Activated CD8-positive, alpha-beta memory T cell treated with anti-CD3 and anti-CD28 coated beads for 24 hours (primary cell): ENCODE data around the gene ZNF33A.
"Not testable (repeated sequence)": the region's sequence is repeated elsewhere in the genome, so short reads cannot be mapped to it uniquely, and the experiment has no call there.

Experiments
- DNase-seq: peaks from one replicate; pipeline ENCODE4 v3.0.0-alpha.2; 2020

Gene ZNF33A

DNA sequence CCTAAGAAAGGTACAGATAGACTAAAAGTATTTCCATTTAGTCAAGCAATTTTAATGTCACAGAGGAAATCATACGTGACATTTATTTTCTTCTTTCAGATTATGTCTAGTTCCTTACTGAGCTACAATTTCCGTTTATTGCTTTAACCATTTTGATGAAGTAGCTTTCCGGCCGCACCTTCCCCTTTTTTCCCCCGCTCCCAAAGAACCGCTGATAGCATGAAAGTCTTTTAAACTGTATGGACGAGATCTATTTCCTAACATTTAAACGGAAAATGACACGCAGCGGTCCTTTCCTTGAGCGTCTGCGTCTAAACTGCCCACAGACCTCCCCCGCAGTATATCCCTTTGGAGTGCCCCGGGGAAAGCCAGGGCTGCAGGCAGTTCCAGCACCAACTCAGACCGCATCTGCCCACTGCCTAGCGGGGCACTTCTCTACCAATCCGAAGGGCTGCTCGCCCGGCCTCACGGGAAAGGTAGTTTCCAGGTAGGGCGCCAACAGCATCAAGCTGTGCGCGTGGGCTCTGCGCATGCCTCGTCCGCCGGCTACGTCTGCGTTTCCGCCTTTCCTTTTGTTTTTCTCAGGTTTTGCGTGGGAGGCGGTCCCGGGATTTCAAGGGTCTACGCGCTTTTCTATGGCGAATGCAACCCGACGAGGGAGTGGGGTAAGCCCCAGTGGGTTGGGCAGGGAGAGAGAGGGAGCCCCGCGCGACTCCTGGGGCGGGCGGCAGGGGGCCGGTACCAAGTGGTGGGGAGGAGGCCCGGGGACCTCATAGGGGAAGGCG lies at the start of gene ZNF33A:
Gene ZNF33A (plus strand): TSS at position 557 of the 785 bp plus-strand sequence. CDS start 1,667 bp downstream, outside the sequence.
- DNase-seq = peak; percentile 97

DNA sequence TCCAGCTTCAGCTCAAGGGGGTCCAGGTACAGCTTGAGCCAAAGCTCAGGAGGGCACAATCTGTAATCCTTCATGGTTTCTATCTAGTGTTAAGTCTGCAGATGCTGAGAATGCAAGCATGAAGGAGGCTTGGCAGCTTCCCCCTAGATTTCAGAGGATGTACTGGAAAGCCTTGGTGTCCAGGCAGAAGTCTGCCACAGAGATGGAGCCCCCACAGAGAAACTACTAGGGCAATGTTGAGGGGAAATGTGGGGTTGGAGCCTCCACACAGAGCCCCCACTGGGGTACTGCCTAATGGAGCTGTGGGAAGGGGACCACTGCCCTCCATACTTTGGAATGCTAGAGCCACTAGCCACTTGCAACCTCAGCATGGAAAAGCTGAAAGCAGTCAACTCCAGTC lies 45.5 kb upstream of the ZNF33A start:
- DNase-seq = no peak

- no peak for DNase-seq
Measured at GRCh38 chr10:37972396-37972795, 38.1 kb upstream of the ZNF33A start.

GRCh38 chr10:37975401-37975991 lies 35.0 kb upstream of the ZNF33A start:
- DNase-seq = peak; percentile 59

- peak; percentile 97 for DNase-seq
Measured at GRCh38 chr10:37976091-37976879, 34.2 kb upstream of the ZNF33A start, which contains the start of gene ZNF25. Gene ZNF25 (minus strand): TSS chr10:37976647. CDS start chr10:37971722, 4,925 bp downstream.

GRCh38 chr10:37976880-37977203 lies 33.6 kb upstream of the ZNF33A start:
- DNase-seq = no peak

- no peak for DNase-seq
Measured at GRCh38 chr10:37991655-37992054, 18.8 kb upstream of the ZNF33A start.

DNA sequence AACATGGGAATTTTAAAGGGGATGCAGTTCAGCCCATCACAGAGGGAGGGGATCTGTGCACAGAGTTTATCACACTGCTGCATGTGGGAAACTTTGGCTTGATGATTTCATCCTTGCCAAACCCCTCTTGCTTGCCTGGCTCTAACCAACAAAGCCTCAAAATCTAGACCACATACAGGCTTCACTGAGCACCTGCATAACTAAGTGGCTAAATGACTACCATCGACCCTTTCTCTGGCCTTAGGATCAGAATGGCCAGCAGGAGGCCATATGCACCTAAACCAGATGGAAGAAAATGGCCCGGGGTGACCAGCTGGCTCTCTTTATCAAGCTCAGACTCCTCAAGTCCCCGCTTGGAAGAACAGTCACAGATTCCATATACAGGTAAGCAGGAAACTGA lies 18.4 kb upstream of the ZNF33A start:
- DNase-seq = no peak

- DNase-seq = not testable (repeated sequence)
Measured at GRCh38 chr10:37998920-37999319, 11.6 kb upstream of the ZNF33A start.

DNA sequence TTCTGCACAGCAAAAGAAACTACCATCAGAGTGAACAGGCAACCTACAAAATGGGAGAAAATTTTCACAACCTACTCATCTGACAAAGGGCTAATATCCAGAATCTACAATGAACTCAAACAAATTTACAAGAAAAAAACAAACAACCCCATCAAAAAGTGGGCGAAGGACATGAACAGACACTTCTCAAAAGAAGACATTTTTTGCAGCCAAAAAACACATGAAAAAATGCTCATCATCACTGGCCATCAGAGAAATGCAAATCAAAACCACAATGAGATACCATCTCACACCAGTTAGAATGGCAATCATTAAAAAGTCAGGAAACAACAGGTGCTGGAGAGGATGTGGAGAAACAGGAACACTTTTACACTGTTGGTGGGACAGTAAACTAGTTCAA lies 10.0 kb upstream of the ZNF33A start:
- DNase-seq = not testable (repeated sequence)

- DNase-seq = no peak
Measured at GRCh38 chr10:38003026-38003425, 7.4 kb upstream of the ZNF33A start.

- no peak for DNase-seq
Measured at GRCh38 chr10:38003588-38003987, 6.9 kb upstream of the ZNF33A start.

DNA sequence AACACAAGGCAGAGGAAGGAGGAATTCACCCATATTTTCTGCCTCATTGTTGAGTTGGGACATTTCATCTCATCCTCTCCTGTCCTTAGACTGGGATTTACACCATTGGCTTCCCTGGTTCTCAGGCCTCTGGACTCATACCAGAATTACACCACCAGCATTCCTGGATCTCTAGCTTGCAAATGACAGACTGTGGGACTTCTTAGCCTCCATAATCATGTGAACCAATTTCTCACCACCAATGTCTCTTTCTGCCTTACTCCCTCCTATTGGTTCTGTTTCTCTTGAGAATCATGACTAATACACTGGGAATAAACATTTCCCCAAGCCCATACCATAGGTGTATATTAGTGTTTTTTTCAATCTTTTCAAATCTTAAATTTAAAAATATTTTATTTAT lies 2.9 kb upstream of the ZNF33A start:
- no peak for DNase-seq

GRCh38 chr10:38007991-38008390 lies 2.5 kb upstream of the ZNF33A start:
- DNase-seq = no peak

- no peak for DNase-seq
Measured at GRCh38 chr10:38016354-38016753, 5.9 kb downstream of the ZNF33A start.

DNA sequence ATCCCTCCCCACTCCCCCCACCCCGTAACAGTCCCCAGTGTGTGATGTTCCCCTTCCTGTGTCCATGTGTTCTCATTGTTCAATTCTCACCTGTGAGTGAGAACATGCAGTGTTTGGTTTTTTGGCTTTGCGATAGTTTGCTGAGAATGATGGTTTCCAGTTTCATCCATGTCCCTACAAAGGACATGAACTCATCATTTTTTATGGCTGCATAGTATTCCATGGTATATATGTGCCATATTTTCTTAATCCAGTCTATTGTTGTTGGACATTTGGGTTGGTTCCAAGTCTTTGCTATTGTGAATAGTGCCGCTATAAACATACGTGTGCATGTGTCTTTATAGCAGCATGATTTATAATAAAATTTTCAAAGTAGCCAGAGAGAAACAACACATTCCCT lies 8.6 kb downstream of the ZNF33A start:
- not testable (repeated sequence) for DNase-seq

DNA sequence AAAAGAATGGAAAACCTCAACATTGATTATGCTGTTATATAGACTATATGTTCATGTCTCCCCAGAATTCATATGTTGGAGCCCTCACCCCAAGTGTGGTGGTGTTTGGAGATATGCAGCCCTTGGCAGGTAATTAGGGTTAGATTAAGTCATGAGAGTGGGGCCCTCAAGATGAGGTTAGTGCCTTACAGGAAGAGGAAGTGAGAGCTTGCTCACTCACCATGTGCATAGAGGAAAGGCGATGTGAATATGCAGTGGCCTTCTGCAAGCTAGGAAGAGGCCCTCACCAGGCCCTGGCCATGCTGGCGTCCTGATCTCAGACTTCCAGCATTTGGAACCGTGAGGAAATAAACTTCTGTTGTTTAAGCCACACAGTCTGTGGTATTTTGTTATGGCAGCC lies 14.8 kb downstream of the ZNF33A start:
- no peak for DNase-seq

DNA sequence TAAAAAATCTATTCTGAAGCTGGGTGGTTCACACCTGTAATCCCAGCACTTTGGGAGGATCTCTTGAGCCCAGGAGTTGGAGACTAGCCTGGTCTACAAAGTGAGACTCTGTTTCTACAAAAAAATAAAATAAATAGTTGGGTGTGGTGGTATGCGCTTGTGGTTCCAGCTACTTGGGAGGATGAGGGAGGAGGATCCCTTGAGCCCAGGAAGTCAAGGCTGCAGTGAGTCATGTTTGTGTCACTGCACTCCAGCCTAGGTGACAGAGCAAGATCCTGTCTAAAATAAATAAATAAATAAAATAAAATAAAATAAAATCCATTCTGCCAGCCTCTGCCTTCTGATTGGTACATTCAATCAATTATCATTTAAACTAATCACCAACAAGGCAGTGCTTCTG lies 17.5 kb downstream of the ZNF33A start:
- DNase-seq = no peak

GRCh38 chr10:38032886-38033285 lies 22.4 kb downstream of the ZNF33A start:
- no peak for DNase-seq

GRCh38 chr10:38038107-38038931 lies 27.8 kb downstream of the ZNF33A start:
- DNase-seq = no peak

DNA sequence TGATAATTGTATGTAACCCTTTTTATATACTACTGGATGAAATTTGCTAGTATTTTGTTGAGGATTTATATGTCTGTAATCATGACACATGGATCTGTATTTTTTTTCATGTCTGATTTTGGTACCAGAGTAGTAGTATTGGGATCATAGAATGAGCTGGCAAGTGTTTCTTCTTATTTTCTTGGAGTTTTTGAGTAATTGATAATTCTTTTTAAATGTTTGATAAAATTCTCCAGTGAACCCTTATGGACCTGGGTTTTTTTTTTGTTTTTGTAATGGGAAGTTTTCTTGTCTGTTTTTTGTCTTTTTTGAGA lies 28.4 kb downstream of the ZNF33A start:
- DNase-seq = no peak

- DNase-seq = no peak
Measured at GRCh38 chr10:38043516-38043915, 33.0 kb downstream of the ZNF33A start.

GRCh38 chr10:38045129-38045528 lies 34.7 kb downstream of the ZNF33A start:
- DNase-seq = no peak
